NB4 (cell line): Measurements from ENCODE around the gene WNT7A.

Experiments used
- CTCF ChIP-seq: IDR thresholded peaks from one replicate; pipeline ENCODE4 v1.5.1; 2012; ENCODE audit warnings: low read depth, low read length
- MAX ChIP-seq: IDR thresholded peaks from 2 replicates; pipeline ENCODE4 v1.6.1; 2011; ENCODE audit warnings: low read depth, low read length
- POLR2A ChIP-seq: IDR thresholded peaks from 2 replicates; pipeline ENCODE4 v1.6.1; 2011; ENCODE audit warnings: mild to moderate bottlenecking; ENCODE audit not compliant: insufficient read length; ENCODE audit errors: extremely low read depth

- no peak for TF ChIP-seq CTCF
- no peak for TF ChIP-seq POLR2A
- no peak for TF ChIP-seq MAX
Observed at GRCh38 chr3:13785853-13786436, 93.9 kb downstream of the WNT7A start.
